Astrocyte (in vitro differentiated cells and primary cell): ENCODE measurements around the gene TCF7L2.

Experiments
- EZH2 ChIP-seq: IDR thresholded peaks from 2 replicates; pipeline ENCODE4 v1.6.1; 2012; ENCODE audit warnings: mild to moderate bottlenecking, low read length, inconsistent platforms; ENCODE audit not compliant: insufficient read depth
- TF ChIP-seq, protein P1 (sequence below): IDR thresholded peaks from 2 replicates; pipeline ENCODE4 v1.5.1; 2011; ENCODE audit warnings: low read depth, mild to moderate bottlenecking, inconsistent platforms, low read length, moderate library complexity; ENCODE audit not compliant: insufficient read depth

DNA sequence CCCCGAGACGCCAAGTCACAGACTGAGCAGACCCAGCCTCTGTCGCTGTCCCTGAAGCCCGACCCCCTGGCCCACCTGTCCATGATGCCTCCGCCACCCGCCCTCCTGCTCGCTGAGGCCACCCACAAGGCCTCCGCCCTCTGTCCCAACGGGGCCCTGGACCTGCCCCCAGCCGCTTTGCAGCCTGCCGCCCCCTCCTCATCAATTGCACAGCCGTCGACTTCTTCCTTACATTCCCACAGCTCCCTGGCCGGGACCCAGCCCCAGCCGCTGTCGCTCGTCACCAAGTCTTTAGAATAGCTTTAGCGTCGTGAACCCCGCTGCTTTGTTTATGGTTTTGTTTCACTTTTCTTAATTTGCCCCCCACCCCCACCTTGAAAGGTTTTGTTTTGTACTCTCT lies 215.6 kb downstream of the TCF7L2 start:
- TF ChIP-seq, protein P1, sequence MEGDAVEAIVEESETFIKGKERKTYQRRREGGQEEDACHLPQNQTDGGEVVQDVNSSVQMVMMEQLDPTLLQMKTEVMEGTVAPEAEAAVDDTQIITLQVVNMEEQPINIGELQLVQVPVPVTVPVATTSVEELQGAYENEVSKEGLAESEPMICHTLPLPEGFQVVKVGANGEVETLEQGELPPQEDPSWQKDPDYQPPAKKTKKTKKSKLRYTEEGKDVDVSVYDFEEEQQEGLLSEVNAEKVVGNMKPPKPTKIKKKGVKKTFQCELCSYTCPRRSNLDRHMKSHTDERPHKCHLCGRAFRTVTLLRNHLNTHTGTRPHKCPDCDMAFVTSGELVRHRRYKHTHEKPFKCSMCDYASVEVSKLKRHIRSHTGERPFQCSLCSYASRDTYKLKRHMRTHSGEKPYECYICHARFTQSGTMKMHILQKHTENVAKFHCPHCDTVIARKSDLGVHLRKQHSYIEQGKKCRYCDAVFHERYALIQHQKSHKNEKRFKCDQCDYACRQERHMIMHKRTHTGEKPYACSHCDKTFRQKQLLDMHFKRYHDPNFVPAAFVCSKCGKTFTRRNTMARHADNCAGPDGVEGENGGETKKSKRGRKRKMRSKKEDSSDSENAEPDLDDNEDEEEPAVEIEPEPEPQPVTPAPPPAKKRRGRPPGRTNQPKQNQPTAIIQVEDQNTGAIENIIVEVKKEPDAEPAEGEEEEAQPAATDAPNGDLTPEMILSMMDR: no peak
- no peak for TF ChIP-seq EZH2
